Right atrium auricular region (tissue), 2 donors: ENCODE data around the gene ORAI2. TPM values are rescaled to one million over a fixed set of nuclear protein-coding genes. Genes with fewer than 3 reads are reported as not detected.
A peak's percentile ranks its signal among the peaks of the same experiment; 100 is the strongest.

ENCODE experiments used
- DNase-seq: peaks from one replicate; pipeline ENCODE4 v3.0.0-alpha.2; 2019; ENCODE audit warnings: low spot score
- H3K27ac ChIP-seq, 2 donors: fragments of 200-600 bp; sonication (generic); 1 replicate in 1 of 2; 2 replicates in 1 of 2; pipeline ENCODE4 v1.5.1; 2016 to 2019
- H3K27me3 ChIP-seq, 2 donors: fragments of 200-600 bp; sonication (generic); one replicate each; pipeline versions ENCODE4 v1.5.1 to v1.6.0; 2017 to 2019
- H3K36me3 ChIP-seq: fragments of 200-600 bp; sonication (generic); one replicate; pipeline ENCODE4 v1.5.1; 2016
- H3K4me1 ChIP-seq, 2 donors: fragments of 200-600 bp; sonication (generic); one replicate each; pipeline versions ENCODE4 v1.5.1 to v1.6.0; 2017 to 2019
- H3K4me3 ChIP-seq, 2 donors: fragments of 200-600 bp; sonication (generic); 1 replicate in 1 of 2; 2 replicates in 1 of 2; pipeline ENCODE4 v1.5.1; 2017 to 2019; ENCODE audit warnings: mild to moderate bottlenecking in 1 of 2, moderate library complexity in 1 of 2
- H3K9me3 ChIP-seq, 2 donors: fragments of 200-600 bp; sonication (generic); one replicate each; pipeline ENCODE4 v1.5.1; 2019
- CTCF ChIP-seq, 2 donors: fragments of 200-600 bp; sonication (generic); IDR thresholded peaks; one replicate each; pipeline ENCODE4 v1.5.1; 2019; ENCODE audit warnings: antibody characterized with exemption in 2 of 2
- total RNA-seq, 2 donors: library from RNA; depleted of rRNA; stranded (reverse); fragments of >200 nt; gene quantifications; one replicate each; pipeline ENCODE4 v1.1.0, GENCODE V29; 2016

ORAI2 gene
- total RNA-seq, 2 donors from 2014 or later: 5.9 to 13.3 TPM

- Histone ChIP-seq H3K27ac (no peak overlapping the region), H3K27me3 (no peaks in the 10 kb centered on the region), H3K9me3 (no peaks in the 10 kb centered on the region), H3K4me1 (peaks cover 0 to 9% of the 10 kb centered on the region in 2 donors), H3K4me3 (no peak overlapping the region), H3K36me3 (peaks cover 39% of the 10 kb centered on the region)
- DNase-seq: no peak
- TF ChIP-seq CTCF (IDR thresholded peaks at IDR 0.05): no peak
These were observed 16.3 kb upstream of the ORAI2 start for GRCh38 chr7:102417105-102417504.

- no peak overlapping the region for H3K27ac ChIP-seq
- H3K4me3 ChIP-seq: no peak overlapping the region
- no peaks in the 10 kb centered on the region for H3K27me3 ChIP-seq
- peaks cover 35% of the 10 kb centered on the region for H3K36me3 ChIP-seq
- DNase-seq: no peak
- no peaks in the 10 kb centered on the region for H3K4me1 ChIP-seq
- no peak for TF ChIP-seq CTCF (IDR thresholded peaks at IDR 0.05)
- no peaks in the 10 kb centered on the region for H3K9me3 ChIP-seq
These were observed 14.8 kb upstream of the ORAI2 start for GRCh38 chr7:102418592-102418991.

DNA sequence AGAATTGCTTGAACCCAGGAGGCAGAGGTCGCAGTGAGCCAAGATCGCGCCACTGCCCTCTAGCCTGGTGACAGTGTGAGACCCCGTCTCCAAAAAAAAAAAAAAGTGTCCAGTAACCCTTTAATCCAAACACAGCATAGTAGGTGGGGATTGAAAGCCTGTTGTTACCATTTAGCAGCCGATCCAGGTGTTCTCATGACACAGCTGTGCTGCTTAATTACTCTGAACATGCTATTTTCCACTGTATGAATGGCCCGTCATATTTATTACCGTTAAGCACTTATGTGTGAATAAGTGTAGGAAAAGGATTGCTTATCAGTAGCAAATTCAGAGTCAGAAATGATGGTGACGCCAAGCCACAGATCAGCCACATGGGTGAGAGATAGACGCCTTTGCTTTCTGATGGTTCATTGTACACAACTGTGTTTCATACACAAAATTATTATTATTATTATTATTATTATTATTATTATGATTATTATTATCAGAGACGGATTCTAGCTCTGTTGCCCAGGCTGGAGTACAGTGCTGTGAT is 11.6 kb upstream of the ORAI2 start:
- no peaks in the 10 kb centered on the region for H3K4me1 ChIP-seq
- no peak overlapping the region for H3K4me3 ChIP-seq
- H3K9me3 ChIP-seq: no peaks in the 10 kb centered on the region
- no peak overlapping the region for H3K27ac ChIP-seq
- no peaks in the 10 kb centered on the region for H3K27me3 ChIP-seq
- no peak for TF ChIP-seq CTCF (IDR thresholded peaks at IDR 0.05)
- peaks cover 50% of the 10 kb centered on the region for H3K36me3 ChIP-seq
- no peak for DNase-seq

- Histone ChIP-seq H3K36me3 (peaks cover 48% of the 10 kb centered on the region), H3K9me3 (no peaks in the 10 kb centered on the region), H3K27ac (no peak overlapping the region), H3K4me1 (no peaks in the 10 kb centered on the region), H3K4me3 (no peak overlapping the region), H3K27me3 (no peaks in the 10 kb centered on the region)
- no peak for TF ChIP-seq CTCF (IDR thresholded peaks at IDR 0.05)
- no peak for DNase-seq
These were observed 9.2 kb upstream of the ORAI2 start for GRCh38 chr7:102424129-102424551.

DNA sequence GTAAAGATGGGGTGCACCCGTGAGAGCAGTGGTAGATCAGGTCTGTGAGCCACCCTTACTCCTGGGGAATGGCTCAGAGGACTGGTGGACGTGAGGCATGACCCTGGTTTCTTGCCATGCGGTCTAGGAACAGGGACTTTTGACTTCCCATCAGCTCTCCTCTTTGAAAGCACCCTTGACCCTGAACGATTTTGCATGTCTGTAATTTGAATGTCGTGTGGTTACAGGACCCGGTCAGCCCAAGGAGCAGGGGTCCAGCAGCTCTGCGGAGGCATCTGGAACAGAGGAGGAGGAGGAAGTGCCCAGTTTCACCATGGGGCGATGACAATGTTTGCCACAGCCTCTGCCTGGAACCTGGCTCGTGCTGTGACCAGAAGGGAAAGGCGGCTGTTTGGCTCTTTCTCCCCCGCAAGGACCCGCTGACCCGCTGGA is 8.6 kb upstream of the ORAI2 start:
- DNase-seq: no peak
- no peak for TF ChIP-seq CTCF (IDR thresholded peaks at IDR 0.05)
- Histone ChIP-seq H3K27ac (no peak overlapping the region), H3K4me3 (no peak overlapping the region), H3K27me3 (no peaks in the 10 kb centered on the region), H3K36me3 (peaks cover 47% of the 10 kb centered on the region), H3K4me1 (no peaks in the 10 kb centered on the region), H3K9me3 (no peaks in the 10 kb centered on the region)

DNA sequence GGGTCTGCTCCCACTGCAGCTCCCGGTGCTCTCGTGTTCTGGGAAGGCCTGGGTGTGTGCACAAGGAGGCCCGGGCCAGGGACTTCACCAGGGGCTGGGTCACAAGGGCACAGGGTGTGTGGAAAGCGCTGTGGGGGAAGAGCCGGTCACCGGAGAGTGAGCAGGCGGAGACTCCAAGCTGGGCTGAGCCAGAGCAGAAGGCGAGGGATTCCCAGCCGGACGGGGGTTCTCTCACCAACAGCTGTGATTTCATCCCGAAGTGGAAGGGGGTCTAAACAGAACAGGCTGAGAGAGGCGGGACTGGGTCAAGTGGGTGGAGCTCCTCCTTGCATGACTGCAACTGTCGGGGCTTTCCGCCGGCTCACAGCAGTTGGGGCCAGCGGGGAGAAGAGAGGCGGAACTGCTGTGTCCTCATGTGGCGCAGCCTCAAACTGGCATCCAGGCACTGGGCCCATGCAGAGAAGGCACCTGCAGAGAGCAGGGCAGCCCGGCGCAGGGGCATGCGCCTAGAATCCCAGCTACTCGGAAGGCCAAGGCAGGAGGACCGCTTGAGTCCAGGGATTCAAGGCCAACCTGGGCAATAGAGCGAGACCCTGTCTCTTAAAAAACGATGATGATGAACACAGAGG is 7.6 kb upstream of the ORAI2 start:
- Histone ChIP-seq H3K27me3 (no peaks in the 10 kb centered on the region), H3K4me3 (no peak overlapping the region), H3K4me1 (no peaks in the 10 kb centered on the region), H3K36me3 (peaks cover 44% of the 10 kb centered on the region), H3K9me3 (no peaks in the 10 kb centered on the region), H3K27ac (no peak overlapping the region)
- no peak for TF ChIP-seq CTCF (IDR thresholded peaks at IDR 0.05)
- peak; percentile 63 for DNase-seq
